ENCODE data around the gene HOXD11.

DNA sequence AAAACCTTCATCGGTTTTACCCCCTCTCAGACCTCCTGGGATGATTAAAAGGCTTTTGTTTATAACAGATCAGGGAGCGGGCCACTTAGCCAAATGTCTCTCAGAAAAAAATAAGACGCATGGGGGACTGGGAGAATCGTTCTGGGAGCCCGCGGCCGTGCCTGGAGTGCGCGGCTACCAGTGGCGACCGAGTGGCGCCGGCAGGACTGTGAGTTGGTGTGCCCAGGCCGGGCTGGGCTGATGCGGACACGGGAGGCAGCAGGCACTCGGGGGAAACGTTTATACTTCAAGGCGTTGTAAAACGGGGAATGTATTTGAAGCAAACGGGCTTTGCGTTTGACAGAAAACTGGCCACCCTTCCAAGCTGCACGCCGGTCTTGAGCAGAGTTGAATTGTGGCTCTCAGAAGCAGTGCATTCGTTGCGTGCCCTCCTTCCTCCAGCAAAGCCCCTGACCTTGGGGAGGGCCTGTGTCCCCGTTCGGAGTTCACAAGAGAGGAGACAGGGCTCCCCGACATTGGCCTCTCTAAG lies 4.8 kb downstream of the HOXD11 start:
- TF ChIP-seq, protein P1, sequence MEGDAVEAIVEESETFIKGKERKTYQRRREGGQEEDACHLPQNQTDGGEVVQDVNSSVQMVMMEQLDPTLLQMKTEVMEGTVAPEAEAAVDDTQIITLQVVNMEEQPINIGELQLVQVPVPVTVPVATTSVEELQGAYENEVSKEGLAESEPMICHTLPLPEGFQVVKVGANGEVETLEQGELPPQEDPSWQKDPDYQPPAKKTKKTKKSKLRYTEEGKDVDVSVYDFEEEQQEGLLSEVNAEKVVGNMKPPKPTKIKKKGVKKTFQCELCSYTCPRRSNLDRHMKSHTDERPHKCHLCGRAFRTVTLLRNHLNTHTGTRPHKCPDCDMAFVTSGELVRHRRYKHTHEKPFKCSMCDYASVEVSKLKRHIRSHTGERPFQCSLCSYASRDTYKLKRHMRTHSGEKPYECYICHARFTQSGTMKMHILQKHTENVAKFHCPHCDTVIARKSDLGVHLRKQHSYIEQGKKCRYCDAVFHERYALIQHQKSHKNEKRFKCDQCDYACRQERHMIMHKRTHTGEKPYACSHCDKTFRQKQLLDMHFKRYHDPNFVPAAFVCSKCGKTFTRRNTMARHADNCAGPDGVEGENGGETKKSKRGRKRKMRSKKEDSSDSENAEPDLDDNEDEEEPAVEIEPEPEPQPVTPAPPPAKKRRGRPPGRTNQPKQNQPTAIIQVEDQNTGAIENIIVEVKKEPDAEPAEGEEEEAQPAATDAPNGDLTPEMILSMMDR (IDR thresholded peaks at IDR 0.05): no peak
- no peak for TF ChIP-seq POLR2A (IDR thresholded peaks at IDR 0.05)

All from heart left ventricle (tissue), 13 donors.